GM12878 (cell line): Measurements from ENCODE around the gene NUDCD3. TPM values are rescaled to one million over a fixed set of nuclear protein-coding genes. Genes with fewer than 3 reads are reported as not detected.

Source experiments
- ATAC-seq: fragments of 200-7000 bp; cut with Tn5 transposase; 3 replicates; pipeline ENCODE4 v1.9.1; 2020; ENCODE audit warnings: mild to moderate bottlenecking, moderate library complexity
- BruUV-seq: library from RNA; stranded (reverse); fragments of 400-500 nt; replicated peaks from 2 replicates; lab custom pipeline; 2021; lab: Mats Ljungman, UMichigan
- CTCF ChIA-PET: fragments of 300-600 bp; sonication (Branson Sonifier 250); formaldehyde crosslinking; extraction: SDS; loops from one replicate; lab custom pipeline; 2021; ENCODE audit warnings: inconsistent platforms; lab: Yijun Ruan, JAX
- POLR2A ChIA-PET: fragments of 350-600 bp; formaldehyde crosslinking; extraction: SDS; loops from one replicate; lab custom pipeline; 2021; ENCODE audit warnings: inconsistent platforms; lab: Charles Lee
- RAD21 ChIA-PET: fragments of 300-600 bp; sonication (Branson Sonifier 250); formaldehyde crosslinking; loops from one replicate; lab custom pipeline; 2023; ENCODE audit warnings: antibody characterized with exemption; ENCODE audit not compliant: unreplicated experiment; lab: Charles Lee
- SMC1A ChIA-PET: fragments of 300-600 bp; sonication (Branson Sonifier 250); formaldehyde crosslinking; loops from one replicate; lab custom pipeline; 2023; ENCODE audit not compliant: unreplicated experiment, uncharacterized antibody; lab: Charles Lee
- DNase-seq: peaks from one replicate; pipeline ENCODE4 v3.0.0-alpha.2; 2011; ENCODE audit warnings: low read depth, low spot score
- FAIRE-seq: peaks from 3 replicates; lab custom pipeline; 2011; peaks lifted over from hg19 to GRCh38; lab: Jason Lieb, UNC
- H2AFZ ChIP-seq: 2 replicates; pipeline ENCODE4 v1.6.0; 2011; ENCODE audit warnings: low read depth, low read length, control low read depth; ENCODE audit not compliant: control insufficient read depth
- H3K27ac ChIP-seq: 2 replicates; pipeline ENCODE4 v1.5.1; 2011; ENCODE audit warnings: control low read depth; ENCODE audit not compliant: control insufficient read depth, insufficient read depth
- H3K27me3 ChIP-seq, 2 experiments: replicated peaks in 1 of 2; 2 replicates each; pipeline versions ENCODE4 v1.6.0 to v1.6.1; 2011; ENCODE audit warnings: low read length in 1 of 2; ENCODE audit not compliant: control insufficient read depth in 2 of 2, insufficient read depth in 2 of 2
- H3K36me3 ChIP-seq, 2 experiments: 2 replicates each; pipeline ENCODE4 v1.5.1; 2011; ENCODE audit warnings: low read length in 1 of 2; ENCODE audit not compliant: control insufficient read depth in 2 of 2, insufficient read depth in 2 of 2
- H3K4me1 ChIP-seq: 2 replicates; pipeline ENCODE4 v1.6.1; 2011; ENCODE audit warnings: mild to moderate bottlenecking, low read length, moderate library complexity, mixed read lengths; ENCODE audit not compliant: control insufficient read depth, insufficient read depth
- H3K4me2 ChIP-seq: 2 replicates; pipeline ENCODE4 v1.6.0; 2011; ENCODE audit warnings: control low read depth; ENCODE audit not compliant: control insufficient read depth, insufficient read depth
- H3K4me3 ChIP-seq: fragments of 200-600 bp; sonication (generic); 2 replicates; pipeline ENCODE4 v1.5.1; 2016
- H3K79me2 ChIP-seq: 2 replicates; pipeline ENCODE4 v1.6.0; 2011; ENCODE audit warnings: low read length; ENCODE audit not compliant: control insufficient read depth, insufficient read depth
- H3K9ac ChIP-seq: 2 replicates; pipeline ENCODE4 v1.8.0; 2011; ENCODE audit warnings: low read length, control low read depth, mixed read lengths; ENCODE audit not compliant: control insufficient read depth, insufficient read depth
- H3K9me3 ChIP-seq: replicated peaks from 3 replicates; pipeline ENCODE4 v1.5.1; 2011; ENCODE audit warnings: mild to moderate bottlenecking, low read length; ENCODE audit not compliant: control insufficient read depth, insufficient read depth
- H4K20me1 ChIP-seq: 2 replicates; pipeline ENCODE4 v1.6.0; 2011; ENCODE audit not compliant: control insufficient read depth, insufficient read depth
- ASH2L ChIP-seq: fragments of 300-600, 200-600 bp; sonication (generic); IDR thresholded peaks from 2 replicates; pipeline ENCODE4 v1.6.1; 2017; ENCODE audit warnings: low read depth, mild to moderate bottlenecking, borderline replicate concordance
- BRCA1 ChIP-seq: IDR thresholded peaks from 2 replicates; pipeline ENCODE4 v1.6.1; 2011; ENCODE audit warnings: low read depth, low read length, improper control_type of control experiment
- CBX5 ChIP-seq: sonication (generic); IDR thresholded peaks from 2 replicates; pipeline ENCODE4 v1.6.1; 2016; ENCODE audit warnings: low read depth, moderate library complexity, mild to moderate bottlenecking, inconsistent platforms
- ESRRA ChIP-seq: IDR thresholded peaks from 2 replicates; pipeline ENCODE4 v1.6.1; 2012; ENCODE audit warnings: mild to moderate bottlenecking, low read length, improper control_type of control experiment
- FOXM1 ChIP-seq: IDR thresholded peaks from 2 replicates; pipeline ENCODE4 v1.6.1; 2012; ENCODE audit warnings: low read depth, mild to moderate bottlenecking, inconsistent platforms, low read length, moderate library complexity
- NFXL1 ChIP-seq: fragments of 450-650 bp; IDR thresholded peaks from 2 replicates; pipeline ENCODE4 v1.6.1; 2017; ENCODE audit warnings: antibody characterized with exemption, mild to moderate bottlenecking, borderline replicate concordance
- NR2C1 ChIP-seq: fragments of 450-650 bp; IDR thresholded peaks from 2 replicates; pipeline ENCODE4 v1.6.1; 2017; ENCODE audit warnings: antibody characterized with exemption, mild to moderate bottlenecking, moderate library complexity
- RB1 ChIP-seq: fragments of 450-650 bp; formaldehyde crosslinking; IDR thresholded peaks from 2 replicates; pipeline ENCODE4 v1.6.1; 2017; ENCODE audit warnings: mild to moderate bottlenecking, borderline replicate concordance
- SIN3A ChIP-seq: IDR thresholded peaks from 2 replicates; pipeline ENCODE4 v1.6.1; 2012; ENCODE audit warnings: low read depth, low read length, improper control_type of control experiment
- YBX1 ChIP-seq: fragments of 450-650 bp; IDR thresholded peaks from 2 replicates; pipeline ENCODE4 v1.6.1; 2016; ENCODE audit warnings: antibody characterized with exemption
- WGBS: methylation state at CpG from one replicate; pipeline ENCODE4 v1.1.6; 2016; ENCODE audit warnings: low lambda C conversion rate; ENCODE audit not compliant: insufficient replicate concordance, insufficient coverage; ENCODE audit errors: missing lambda C conversion rate; 5-methylcytosine and 5-hydroxymethylcytosine counted together
- in situ Hi-C: fragments of 300-500 bp; cut with MboI; formaldehyde crosslinking; loops from 9 replicates; pipeline ENCODE4 v1.14.3; 2018; ENCODE audit warnings: mixed read lengths
- intact Hi-C: fragments of 100-400 bp; cut with micrococcal nuclease; formaldehyde crosslinking; loops from one replicate; pipeline ENCODE4 v1.14.2; 2022; ENCODE audit not compliant: unreplicated experiment
- polyA plus RNA-seq, 11 experiments: library from polyadenylated mRNA; depleted of rRNA in 4 of 11; unstranded in 6 of 11; stranded (reverse) in 5 of 11; fragments of >200 nt; fragmentation: Nextera tagmentation in 4 of 11; fragmentation: Illumina TruSeq in 1 of 11; extraction: Ambion mirVana in 4 of 11; extraction: Trizol in 1 of 11; gene quantifications; 1 replicate in 1 of 11; 2 replicates in 10 of 11; pipeline versions ENCODE4 v1.2.1 to v1.2.3, GENCODE V29; 2011 to 2016; ENCODE audit warnings: inconsistent platforms in 2 of 11, missing spikeins in 2 of 11, low read depth in 1 of 11
- total RNA-seq, 4 experiments: library from RNA; depleted of rRNA in 3 of 4; stranded (reverse); fragments of >200 nt in 3 of 4; fragmentation: Illumina TruSeq in 1 of 4; extraction: Trizol in 1 of 4; gene quantifications; 2 replicates each; pipeline versions ENCODE4 v1.2.1 to v1.2.3, GENCODE V29; 2013 to 2021
- TF ChIP-seq, protein P1 (sequence below): fragments of 450-650 bp; conservative IDR thresholded peaks from 2 replicates; pipeline ENCODE4 v1.6.1; 2017; ENCODE audit warnings: mild to moderate bottlenecking, moderate library complexity
- TF ChIP-seq, protein P2 (sequence below): fragments of 150-350 bp; IDR thresholded peaks from 2 replicates; pipeline ENCODE4 v1.6.1; 2014; ENCODE audit warnings: mild to moderate bottlenecking, low read depth, low read length

The NUDCD3 gene
- total and polyA plus RNA-seq, 10 of the 15 experiments (the other 5 are each of a cell fraction or from before 2014, with no cell fraction given) = 25.0 to 89.8 (median 46.4) TPM

DNA sequence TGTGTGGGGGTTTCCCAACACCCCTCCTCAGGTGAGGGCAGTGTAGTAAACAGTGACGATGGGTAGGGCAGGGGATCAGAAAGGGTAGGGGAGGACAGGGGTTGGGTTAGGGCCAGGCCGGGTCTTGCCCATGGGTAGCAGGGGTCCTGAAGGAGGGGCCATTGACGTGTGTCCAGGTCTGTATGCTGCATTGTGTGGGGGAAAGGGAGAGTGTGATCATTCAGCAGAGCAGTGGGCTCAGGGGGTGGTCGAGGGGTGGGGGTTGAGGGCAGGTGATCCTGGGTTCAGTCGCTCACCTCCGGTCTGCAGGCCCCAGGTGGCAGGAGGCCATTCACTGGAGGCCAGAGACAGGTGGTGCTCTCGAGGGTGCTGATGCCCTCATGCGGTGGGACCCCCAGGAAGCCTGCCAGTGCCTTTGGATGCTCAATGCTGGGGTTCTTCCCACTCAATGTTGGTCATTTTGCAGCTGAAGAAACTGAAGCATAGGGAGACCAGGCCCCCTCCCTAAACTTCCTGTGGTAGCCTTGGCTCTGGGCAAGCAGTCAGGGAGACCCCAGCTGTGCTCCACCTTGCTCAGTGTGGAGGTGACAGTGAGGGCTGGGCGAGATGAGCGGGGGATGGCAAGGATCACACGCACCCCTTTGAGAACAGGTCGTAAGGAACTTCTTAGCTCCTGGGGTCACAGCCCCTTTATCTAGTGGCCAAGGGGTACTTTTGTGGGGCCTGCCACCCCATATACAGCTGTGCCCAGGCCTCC is 116.3 kb downstream of the NUDCD3 start (continued):
- TF ChIP-seq, protein P1, sequence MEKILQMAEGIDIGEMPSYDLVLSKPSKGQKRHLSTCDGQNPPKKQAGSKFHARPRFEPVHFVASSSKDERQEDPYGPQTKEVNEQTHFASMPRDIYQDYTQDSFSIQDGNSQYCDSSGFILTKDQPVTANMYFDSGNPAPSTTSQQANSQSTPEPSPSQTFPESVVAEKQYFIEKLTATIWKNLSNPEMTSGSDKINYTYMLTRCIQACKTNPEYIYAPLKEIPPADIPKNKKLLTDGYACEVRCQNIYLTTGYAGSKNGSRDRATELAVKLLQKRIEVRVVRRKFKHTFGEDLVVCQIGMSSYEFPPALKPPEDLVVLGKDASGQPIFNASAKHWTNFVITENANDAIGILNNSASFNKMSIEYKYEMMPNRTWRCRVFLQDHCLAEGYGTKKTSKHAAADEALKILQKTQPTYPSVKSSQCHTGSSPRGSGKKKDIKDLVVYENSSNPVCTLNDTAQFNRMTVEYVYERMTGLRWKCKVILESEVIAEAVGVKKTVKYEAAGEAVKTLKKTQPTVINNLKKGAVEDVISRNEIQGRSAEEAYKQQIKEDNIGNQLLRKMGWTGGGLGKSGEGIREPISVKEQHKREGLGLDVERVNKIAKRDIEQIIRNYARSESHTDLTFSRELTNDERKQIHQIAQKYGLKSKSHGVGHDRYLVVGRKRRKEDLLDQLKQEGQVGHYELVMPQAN = no peak
- TF ChIP-seq, protein P2, sequence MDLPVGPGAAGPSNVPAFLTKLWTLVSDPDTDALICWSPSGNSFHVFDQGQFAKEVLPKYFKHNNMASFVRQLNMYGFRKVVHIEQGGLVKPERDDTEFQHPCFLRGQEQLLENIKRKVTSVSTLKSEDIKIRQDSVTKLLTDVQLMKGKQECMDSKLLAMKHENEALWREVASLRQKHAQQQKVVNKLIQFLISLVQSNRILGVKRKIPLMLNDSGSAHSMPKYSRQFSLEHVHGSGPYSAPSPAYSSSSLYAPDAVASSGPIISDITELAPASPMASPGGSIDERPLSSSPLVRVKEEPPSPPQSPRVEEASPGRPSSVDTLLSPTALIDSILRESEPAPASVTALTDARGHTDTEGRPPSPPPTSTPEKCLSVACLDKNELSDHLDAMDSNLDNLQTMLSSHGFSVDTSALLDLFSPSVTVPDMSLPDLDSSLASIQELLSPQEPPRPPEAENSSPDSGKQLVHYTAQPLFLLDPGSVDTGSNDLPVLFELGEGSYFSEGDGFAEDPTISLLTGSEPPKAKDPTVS = no peak
- TF ChIP-seq NR2C1 = no peak
- no peak for TF ChIP-seq RB1
- no peak for TF ChIP-seq ESRRA
- no peak for TF ChIP-seq BRCA1
- no peak for TF ChIP-seq NFXL1
- TF ChIP-seq SIN3A = no peak
- TF ChIP-seq CBX5 = no peak
- TF ChIP-seq, all 136 proteins: peak for 0

DNA sequence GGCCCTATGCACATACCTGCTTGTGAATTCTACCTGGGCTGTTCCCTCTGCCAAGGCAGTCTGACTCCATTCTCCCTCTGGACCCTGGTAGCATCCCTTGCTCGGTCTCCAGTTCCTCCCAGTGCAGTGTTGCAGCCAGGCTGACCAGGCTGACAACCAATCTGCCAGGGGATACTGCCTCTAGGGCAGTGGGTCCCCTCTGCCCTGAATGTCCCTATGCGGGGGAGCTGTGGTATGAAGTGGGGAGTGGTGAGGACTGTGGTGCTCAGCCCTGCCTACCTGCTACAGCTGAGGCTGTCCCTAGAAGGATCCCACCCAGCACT is 117.1 kb downstream of the NUDCD3 start:
- H3K9ac ChIP-seq = no peak overlapping the region
- in situ Hi-C loops = no loop called here
- POLR2A ChIA-PET = no interaction called here
- WGBS = 63% methylated on average over 2 of the region's 2 CpGs
- FAIRE-seq (no peak), ATAC-seq (no peak), DNase-seq (no peak)
- no TSS peak for BruUV-seq
- no peak overlapping the region for H3K4me2 ChIP-seq
- H3K9me3 ChIP-seq = no peaks in the 10 kb centered on the region; the same call in 2 of the 3 replicates
- H3K27me3 ChIP-seq = no peaks in the 10 kb centered on the region
- no peaks in the 10 kb centered on the region for H3K36me3 ChIP-seq
- peaks cover 20% of the 10 kb centered on the region for H3K4me1 ChIP-seq
- no peaks in the 10 kb centered on the region for H3K79me2 ChIP-seq
- H2AFZ ChIP-seq = no peak overlapping the region
- SMC1A ChIA-PET = interaction anchor here (0.9 kb wide), 1 partner anchor 106 kb away, joined by 3 read pairs; no protein-coding TSS in a partner anchor
- RAD21 ChIA-PET = no interaction called here
- H3K27ac ChIP-seq = no peak overlapping the region
- intact Hi-C loops = loop anchor here (5.0 kb wide), 1 partner anchor 131 kb away; no protein-coding TSS in a partner anchor
- TF ChIP-seq ASH2L = no peak
- TF ChIP-seq YBX1 = no peak
- no peak for TF ChIP-seq FOXM1
- H3K4me3 ChIP-seq = no peak overlapping the region
- no peaks in the 10 kb centered on the region for H4K20me1 ChIP-seq
- CTCF ChIA-PET = interaction anchor here (0.7 kb wide), 1 partner anchor 484 kb away, joined by 3 read pairs; no protein-coding TSS in a partner anchor
